H1 (cell line): ENCODE results near the gene POLR2C. TPM values are rescaled to one million over a fixed set of nuclear protein-coding genes. Genes with fewer than 3 reads are reported as not detected.

Source experiments
- ASH2L ChIP-seq: fragments of 200-600, 300-600 bp; sonication (generic); IDR thresholded peaks from one replicate; pipeline ENCODE4 v1.7.1; 2017; ENCODE audit warnings: low read length
- CBX8 ChIP-seq: fragments of 300-800, 300-1000 bp; sonication (generic); IDR thresholded peaks from 2 replicates; pipeline ENCODE4 v1.7.1; 2016; ENCODE audit warnings: low read depth, low read length, borderline replicate concordance
- CTCF ChIP-seq, 3 experiments: IDR thresholded peaks; 1 replicate in 2 of 3; 2 replicates in 1 of 3; pipeline versions ENCODE4 v1.5.1 to v1.6.1; 2011; ENCODE audit warnings: low read length in 3 of 3, mild to moderate bottlenecking in 3 of 3, inconsistent platforms in 2 of 3, low read depth in 1 of 3, moderate library complexity in 1 of 3; ENCODE audit not compliant: insufficient read depth in 1 of 3; ENCODE audit errors: control extremely low read depth in 1 of 3
- EP300 ChIP-seq, 2 experiments: IDR thresholded peaks; 1 replicate in 1 of 2; 2 replicates in 1 of 2; pipeline ENCODE4 v1.6.1; 2011 to 2012; ENCODE audit warnings: low read depth in 2 of 2, low read length in 2 of 2, mild to moderate bottlenecking in 2 of 2, borderline replicate concordance in 1 of 2, inconsistent platforms in 1 of 2, moderate library complexity in 1 of 2
- FOSL1 ChIP-seq: IDR thresholded peaks from 2 replicates; pipeline ENCODE4 v1.6.1; 2011; ENCODE audit warnings: mild to moderate bottlenecking, low read depth, low read length, moderate library complexity; ENCODE audit not compliant: insufficient read depth
- GTF2F1 ChIP-seq: IDR thresholded peaks from 2 replicates; pipeline ENCODE4 v1.6.1; 2012; ENCODE audit warnings: low read depth, low read length, improper control_type of control experiment, borderline replicate concordance
- HDAC6 ChIP-seq: IDR thresholded peaks from one replicate; pipeline ENCODE4 v1.7.1; 2012; ENCODE audit warnings: low read depth, mild to moderate bottlenecking, inconsistent platforms, low read length, moderate library complexity
- KDM1A ChIP-seq: fragments of 200-600, 300-600 bp; sonication (generic); IDR thresholded peaks from 2 replicates; pipeline ENCODE4 v1.7.1; 2016; ENCODE audit warnings: mild to moderate bottlenecking, low read length, borderline replicate concordance
- KDM5A ChIP-seq: fragments of 200-600 bp; IDR thresholded peaks from 2 replicates; pipeline ENCODE4 v1.7.1; 2012; ENCODE audit warnings: mild to moderate bottlenecking, low read length, inconsistent platforms, mixed read lengths
- MAFK ChIP-seq: IDR thresholded peaks from 2 replicates; pipeline ENCODE4 v1.6.1; 2012; ENCODE audit warnings: low read depth, mild to moderate bottlenecking, improper control_type of control experiment, low read length
- NANOG ChIP-seq: IDR thresholded peaks from 2 replicates; pipeline ENCODE4 v1.6.1; 2011; ENCODE audit warnings: low read length, low read depth, mild to moderate bottlenecking, inconsistent platforms; ENCODE audit not compliant: insufficient read depth, poor library complexity, severe bottlenecking
- NRF1 ChIP-seq: IDR thresholded peaks from 2 replicates; pipeline ENCODE4 v1.6.1; 2011; ENCODE audit warnings: mild to moderate bottlenecking, low read depth, low read length, improper control_type of control experiment
- POLR2AphosphoS5 ChIP-seq: IDR thresholded peaks from 2 replicates; pipeline ENCODE4 v1.6.1; 2011; ENCODE audit warnings: low read depth, low read length
- POU5F1 ChIP-seq: IDR thresholded peaks from 2 replicates; pipeline ENCODE4 v1.6.1; 2011; ENCODE audit warnings: low read depth, mild to moderate bottlenecking, low read length, moderate library complexity
- RAD21 ChIP-seq, 2 experiments: IDR thresholded peaks in 1 of 2; conservative IDR thresholded peaks in 1 of 2; 2 replicates each; pipeline ENCODE4 v1.6.1; 2011; ENCODE audit warnings: low read depth in 2 of 2, low read length in 2 of 2, improper control_type of control experiment in 1 of 2, inconsistent platforms in 1 of 2, mild to moderate bottlenecking in 1 of 2, moderate library complexity in 1 of 2
- RFX5 ChIP-seq: IDR thresholded peaks from 2 replicates; pipeline ENCODE4 v1.6.1; 2011; ENCODE audit warnings: low read depth, low read length, improper control_type of control experiment, borderline replicate concordance
- RNF2 ChIP-seq: fragments of 200-900, 300-1000 bp; sonication (generic); IDR thresholded peaks from 2 replicates; pipeline ENCODE4 v1.7.1; 2016; ENCODE audit warnings: borderline replicate concordance, low read depth, mild to moderate bottlenecking, antibody characterized with exemption, low read length; ENCODE audit not compliant: poor library complexity, severe bottlenecking; ENCODE audit errors: missing control alignments
- SP4 ChIP-seq: IDR thresholded peaks from 2 replicates; pipeline ENCODE4 v1.6.1; 2012; ENCODE audit warnings: low read length, inconsistent platforms
- YY1 ChIP-seq: IDR thresholded peaks from 2 replicates; pipeline ENCODE4 v1.6.1; 2011; ENCODE audit warnings: low read depth, mild to moderate bottlenecking, low read length
- ZNF274 ChIP-seq: IDR thresholded peaks from 2 replicates; pipeline ENCODE4 v1.7.0; 2012; ENCODE audit warnings: low read length, borderline replicate concordance; ENCODE audit errors: extremely low read depth
- polyA plus RNA-seq, 7 experiments: library from polyadenylated mRNA; depleted of rRNA in 3 of 7; stranded (reverse) in 5 of 7; unstranded in 2 of 7; fragments of >200 nt in 5 of 7; fragments of 200-250 nt in 2 of 7; gene quantifications; 1 replicate in 5 of 7; 2 replicates in 1 of 7; 4 replicates in 1 of 7; pipeline versions ENCODE4 v1.2.1 to v1.2.3, GENCODE V29; 2011 to 2013; ENCODE audit warnings: missing spikeins in 2 of 7, mixed read lengths in 2 of 7
- total RNA-seq: library from RNA; stranded (reverse); fragmentation: NEBNext Ultra II Directional; extraction: Animal tissue kit (Norgen Biotek cat#: 25700); gene quantifications from 2 replicates; pipeline ENCODE4 v1.2.1, GENCODE V29; 2021

The POLR2C gene
- total and polyA plus RNA-seq, 2 of the 8 experiments (the other 6 are each of a cell fraction or from before 2014, with no cell fraction given) = 72.5 to 132 TPM

GRCh38 chr16:57462209-57462977, at the start of gene POLR2C (continued):
- TF ChIP-seq POU5F1 = no peak
- no peak for TF ChIP-seq RFX5
- TF ChIP-seq NANOG = no peak
- TF ChIP-seq CBX8 = no peak
- TF ChIP-seq SP4 = no peak
- TF ChIP-seq FOSL1 = no peak
- peak; percentile 42; the same call in 1 of the 2 replicates for TF ChIP-seq YY1
- TF ChIP-seq KDM1A = no peak
- peak; percentile 99 for TF ChIP-seq POLR2AphosphoS5
- TF ChIP-seq ASH2L = peak; percentile 60
- TF ChIP-seq CTCF (IDR thresholded peaks at IDR 0.05; ENCODE audit: control extremely low read depth in 1 of 3, insufficient read depth in 1 of 3, low read depth in 1 of 3, low read length in 3 of 3) = peak; percentile 86 to 97 (median 94)
- peak in 1 of 2 experiments; percentile 51; a peak in 1 of 3 replicates for TF ChIP-seq EP300 (IDR thresholded peaks at IDR 0.05; ENCODE audit: borderline replicate concordance in 1 of 2, low read depth in 2 of 2, low read length in 2 of 2)
- no peak for TF ChIP-seq MAFK
- TF ChIP-seq RNF2 = no peak
- 0 out of 2 replicates have a peak, but pooled peaks have one; percentile 28 for TF ChIP-seq KDM5A
- peak; percentile 27 to 55; a peak in 3 of 4 replicates for TF ChIP-seq RAD21 (IDR thresholded peaks at IDR 0.05 in 1 of 2, conservative IDR thresholded peaks at IDR 0.05 in 1 of 2; ENCODE audit: low read depth in 2 of 2, low read length in 2 of 2)
- no peak for TF ChIP-seq ZNF274
- TF ChIP-seq GTF2F1 = no peak
- no peak for TF ChIP-seq HDAC6
- no peak for TF ChIP-seq NRF1
